ENCODE measurements around the gene CTBP2. TPM values are rescaled to one million over a fixed set of nuclear protein-coding genes. Genes with fewer than 3 reads are reported as not detected.

CTBP2 gene
- polyA plus RNA-seq, 1 experiment, result 72.9 TPM

DNA sequence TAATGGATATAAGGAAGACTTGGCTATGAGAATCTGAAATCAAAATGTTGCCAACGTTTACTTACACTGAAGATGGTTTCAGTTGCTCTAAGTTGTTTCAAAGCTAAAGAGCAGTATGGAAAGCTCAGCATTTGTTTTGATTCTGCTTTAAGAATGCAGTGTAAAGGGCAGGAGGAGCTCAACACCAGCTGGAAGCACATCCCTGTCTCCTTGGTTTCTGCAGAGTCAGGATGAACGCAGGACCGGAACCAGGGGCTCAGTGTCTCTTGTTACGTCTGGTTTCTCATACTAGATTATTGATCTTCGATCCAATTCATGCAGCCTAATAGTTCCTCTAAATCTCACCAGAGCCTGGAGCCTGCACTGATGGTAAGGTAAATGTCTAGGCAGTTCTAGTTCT lies 194.4 kb downstream of the CTBP2 start:
- ChIA-PET CTCF (no interaction called here), POLR2A (no interaction called here)
- Histone ChIP-seq H3K4me3 (ENCODE audit: low read depth, low read length) (no peak overlapping the region), H3K36me3 (ENCODE audit: control insufficient read depth, insufficient read depth, low read length) (no peaks in the 10 kb centered on the region; the same call in none of the 2 replicates), H3K27me3 (ENCODE audit: control insufficient read depth, insufficient read depth, low read length) (no peaks in the 10 kb centered on the region)
- no peak for DNase-seq (ENCODE audit: low read depth)
- TF ChIP-seq, protein P1, sequence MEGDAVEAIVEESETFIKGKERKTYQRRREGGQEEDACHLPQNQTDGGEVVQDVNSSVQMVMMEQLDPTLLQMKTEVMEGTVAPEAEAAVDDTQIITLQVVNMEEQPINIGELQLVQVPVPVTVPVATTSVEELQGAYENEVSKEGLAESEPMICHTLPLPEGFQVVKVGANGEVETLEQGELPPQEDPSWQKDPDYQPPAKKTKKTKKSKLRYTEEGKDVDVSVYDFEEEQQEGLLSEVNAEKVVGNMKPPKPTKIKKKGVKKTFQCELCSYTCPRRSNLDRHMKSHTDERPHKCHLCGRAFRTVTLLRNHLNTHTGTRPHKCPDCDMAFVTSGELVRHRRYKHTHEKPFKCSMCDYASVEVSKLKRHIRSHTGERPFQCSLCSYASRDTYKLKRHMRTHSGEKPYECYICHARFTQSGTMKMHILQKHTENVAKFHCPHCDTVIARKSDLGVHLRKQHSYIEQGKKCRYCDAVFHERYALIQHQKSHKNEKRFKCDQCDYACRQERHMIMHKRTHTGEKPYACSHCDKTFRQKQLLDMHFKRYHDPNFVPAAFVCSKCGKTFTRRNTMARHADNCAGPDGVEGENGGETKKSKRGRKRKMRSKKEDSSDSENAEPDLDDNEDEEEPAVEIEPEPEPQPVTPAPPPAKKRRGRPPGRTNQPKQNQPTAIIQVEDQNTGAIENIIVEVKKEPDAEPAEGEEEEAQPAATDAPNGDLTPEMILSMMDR (IDR thresholded peaks at IDR 0.05; ENCODE audit: insufficient read depth, low read depth, low read length), result no peak

DNA sequence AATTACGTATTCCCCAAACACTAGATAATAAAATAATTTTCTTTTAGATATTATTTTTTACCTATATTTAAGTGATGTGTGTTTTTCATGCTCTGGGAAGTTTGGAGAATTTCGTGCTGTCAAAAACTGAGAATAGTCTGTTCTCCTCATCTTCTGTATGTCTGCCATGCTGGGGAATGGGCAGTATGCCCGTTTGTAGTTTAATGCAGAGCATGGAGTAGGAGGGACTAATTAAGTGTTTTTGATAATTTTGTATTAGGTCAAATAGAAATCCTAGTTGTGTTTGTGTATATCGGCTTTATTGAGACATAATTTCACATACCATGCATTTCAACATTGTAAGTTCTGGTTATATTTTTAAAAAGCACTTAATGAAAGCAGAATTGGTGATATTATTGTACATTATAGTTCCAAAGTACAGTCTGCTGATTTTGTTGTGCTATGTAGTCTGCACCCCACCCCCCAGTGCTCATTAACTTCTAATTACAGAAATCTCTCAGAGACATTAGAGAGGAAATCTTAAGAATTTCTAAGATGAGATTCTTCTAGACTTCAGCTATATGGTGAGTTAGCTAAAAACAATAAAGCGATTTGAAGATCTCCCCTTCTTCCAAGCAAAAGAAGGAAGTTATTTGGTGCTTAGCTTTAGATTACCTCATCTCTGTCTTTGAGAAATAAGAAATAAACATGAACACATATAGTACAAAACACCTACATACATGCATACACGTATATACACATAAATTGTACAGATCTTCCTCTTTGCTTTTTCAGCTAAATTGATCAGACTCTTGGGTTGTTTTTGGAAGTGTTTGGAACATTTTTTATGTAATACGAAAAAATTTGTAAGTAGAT lies 196.3 kb downstream of the CTBP2 start:
- H3K4me3 ChIP-seq (ENCODE audit: low read depth, low read length), result no peak overlapping the region
- H3K27me3 ChIP-seq (ENCODE audit: control insufficient read depth, insufficient read depth, low read length), result no peaks in the 10 kb centered on the region
- POLR2A ChIA-PET, result no interaction called here
- no peaks in the 10 kb centered on the region; the same call in 1 of the 2 replicates for H3K36me3 ChIP-seq (ENCODE audit: control insufficient read depth, insufficient read depth, low read length)
- no peak for DNase-seq (ENCODE audit: low read depth)
- CTCF ChIA-PET, result no interaction called here
- TF ChIP-seq, protein P1 (IDR thresholded peaks at IDR 0.05; ENCODE audit: insufficient read depth, low read depth, low read length), result no peak

DNA sequence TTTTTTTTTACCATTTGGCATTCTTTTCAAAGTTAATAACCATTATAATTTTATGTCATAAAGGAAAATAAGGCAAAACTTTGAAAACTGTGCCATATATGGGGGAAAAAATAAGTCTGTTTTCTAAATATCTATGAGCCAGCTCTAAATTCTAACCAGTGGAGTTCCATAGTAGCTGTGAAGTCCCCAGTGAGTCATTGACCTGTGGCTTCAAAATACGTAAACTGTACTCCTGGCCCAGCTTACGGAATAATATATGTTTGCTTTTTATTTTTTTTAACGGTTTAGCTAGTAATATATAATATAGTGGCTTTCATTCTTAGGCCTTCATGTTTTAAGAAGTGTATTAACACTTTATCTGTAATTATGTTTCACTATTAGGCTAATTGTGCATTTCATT lies 197.9 kb downstream of the CTBP2 start:
- TF ChIP-seq, protein P1 (IDR thresholded peaks at IDR 0.05; ENCODE audit: insufficient read depth, low read depth, low read length), result no peak
- Histone ChIP-seq H3K36me3 (ENCODE audit: control insufficient read depth, insufficient read depth, low read length) (no peaks in the 10 kb centered on the region), H3K27me3 (ENCODE audit: control insufficient read depth, insufficient read depth, low read length) (no peaks in the 10 kb centered on the region), H3K4me3 (ENCODE audit: low read depth, low read length) (no peak overlapping the region)
- ChIA-PET POLR2A (no interaction called here), CTCF (interaction anchor here (0.9 to 1.4 kb wide), 2 partner anchors 9 to 45 kb away, joined by 3 to 6 read pairs; no protein-coding TSS in a partner anchor)
- no peak for DNase-seq (ENCODE audit: low read depth)

DNA sequence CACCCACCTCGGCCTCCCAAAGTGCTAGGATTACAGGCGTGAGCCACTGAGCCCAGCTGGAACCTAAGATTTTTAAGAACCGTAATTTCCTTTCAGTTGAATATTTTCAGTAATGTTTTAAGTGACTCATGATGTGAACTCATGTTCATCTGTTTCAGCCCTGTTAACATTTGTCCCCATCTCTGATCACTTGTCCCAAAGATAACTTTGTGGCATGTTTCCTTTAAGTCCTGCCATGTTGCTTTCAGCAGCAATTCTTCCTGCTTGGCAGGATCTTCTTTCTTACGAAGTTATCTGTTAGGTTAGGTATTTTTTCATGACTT lies 199.2 kb downstream of the CTBP2 start:
- CTCF ChIA-PET, result no interaction called here
- POLR2A ChIA-PET, result no interaction called here
- Histone ChIP-seq H3K4me3 (ENCODE audit: low read depth, low read length) (no peak overlapping the region), H3K36me3 (ENCODE audit: control insufficient read depth, insufficient read depth, low read length) (no peaks in the 10 kb centered on the region), H3K27me3 (ENCODE audit: control insufficient read depth, insufficient read depth, low read length) (no peaks in the 10 kb centered on the region)
- TF ChIP-seq, protein P1 (IDR thresholded peaks at IDR 0.05; ENCODE audit: insufficient read depth, low read depth, low read length), result no peak
- no peak for DNase-seq (ENCODE audit: low read depth)

DNA sequence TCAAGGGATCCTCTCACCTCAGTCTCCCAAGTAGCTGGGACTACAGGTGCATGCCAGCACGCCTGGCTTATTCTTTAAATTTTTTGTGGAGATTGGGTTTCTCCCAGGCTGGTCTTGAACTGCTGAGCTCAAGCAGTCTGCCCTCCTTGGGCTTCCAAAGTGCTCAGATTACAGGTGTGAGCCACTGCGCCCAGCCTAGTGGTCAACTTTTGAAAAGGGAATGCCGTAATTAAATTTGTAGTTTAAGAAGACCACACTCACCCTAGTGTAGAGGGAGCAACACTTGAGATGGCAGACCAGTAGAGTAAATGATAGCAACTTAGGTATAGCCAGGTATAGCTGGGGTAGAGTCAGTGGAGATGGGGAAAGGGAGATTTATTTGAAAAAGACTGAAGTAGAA lies 200.8 kb downstream of the CTBP2 start:
- TF ChIP-seq, protein P1 (IDR thresholded peaks at IDR 0.05; ENCODE audit: insufficient read depth, low read depth, low read length), result no peak

More for the DNA sequence above, 200.8 kb downstream of the CTBP2 start:
- Histone ChIP-seq H3K27me3 (ENCODE audit: control insufficient read depth, insufficient read depth, low read length) (no peaks in the 10 kb centered on the region), H3K36me3 (ENCODE audit: control insufficient read depth, insufficient read depth, low read length) (no peaks in the 10 kb centered on the region), H3K4me3 (ENCODE audit: low read depth, low read length) (no peak overlapping the region)
- CTCF ChIA-PET, result interaction anchor here (1.3 to 1.6 kb wide), 2 partner anchors 11 to 41 kb away, joined by 4 to 5 read pairs; no protein-coding TSS in a partner anchor
- no peak for DNase-seq (ENCODE audit: low read depth)
- POLR2A ChIA-PET, result no interaction called here
